Fibroblast of skin of right biceps (primary cell): Measurements from ENCODE around the gene CAD.
A peak's percentile ranks its signal among the peaks of the same experiment; 100 is the strongest.

ENCODE experiments used
- DNase-seq: peaks from one replicate; pipeline ENCODE4 v3.0.0-alpha.2; 2013

The CAD gene

DNA sequence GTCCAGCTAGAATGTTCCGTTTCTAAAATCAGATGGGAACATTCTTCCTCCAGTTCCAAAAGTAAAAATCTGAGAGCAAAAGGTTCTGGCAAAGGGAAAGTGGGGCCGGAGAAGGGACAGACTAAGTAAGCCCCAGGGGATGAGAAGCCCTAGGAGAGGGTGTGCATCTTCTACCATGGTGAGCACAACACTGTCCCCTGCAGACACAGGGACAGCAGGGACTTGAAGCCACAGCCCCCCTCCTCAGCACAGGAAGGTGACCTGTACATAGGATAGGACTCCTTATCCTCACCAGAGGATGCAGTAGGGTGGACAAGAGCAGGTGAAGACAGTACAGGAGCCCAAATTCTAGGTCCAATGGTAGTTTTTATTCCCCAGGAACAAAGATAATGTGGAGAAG is 17.9 kb upstream of the CAD start:
- no peak for DNase-seq

GRCh38 chr2:27201675-27202074 is 15.5 kb upstream of the CAD start:
- DNase-seq = no peak

DNA sequence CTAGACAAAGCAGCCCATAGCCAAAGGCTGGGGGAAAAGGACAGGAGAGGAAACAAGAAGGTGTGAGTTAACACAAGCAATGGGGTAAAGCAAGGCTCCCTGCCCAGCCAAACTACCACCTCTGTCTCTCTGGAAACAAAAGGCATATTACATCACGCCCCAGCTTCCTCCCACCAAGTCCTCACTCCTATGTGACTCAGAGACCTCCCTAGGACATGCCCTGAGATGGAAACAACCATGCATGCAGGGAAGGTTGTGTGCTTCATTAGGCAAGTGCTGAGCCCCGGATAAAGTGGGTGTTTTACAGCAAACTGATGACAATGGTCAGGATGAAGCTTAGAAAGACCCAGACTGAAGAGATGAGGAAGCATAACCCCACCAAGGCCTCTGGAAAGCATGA is 14.3 kb upstream of the CAD start:
- DNase-seq = no peak

- DNase-seq = no peak
These were observed 13.4 kb upstream of the CAD start for GRCh38 chr2:27203741-27204140.

DNA sequence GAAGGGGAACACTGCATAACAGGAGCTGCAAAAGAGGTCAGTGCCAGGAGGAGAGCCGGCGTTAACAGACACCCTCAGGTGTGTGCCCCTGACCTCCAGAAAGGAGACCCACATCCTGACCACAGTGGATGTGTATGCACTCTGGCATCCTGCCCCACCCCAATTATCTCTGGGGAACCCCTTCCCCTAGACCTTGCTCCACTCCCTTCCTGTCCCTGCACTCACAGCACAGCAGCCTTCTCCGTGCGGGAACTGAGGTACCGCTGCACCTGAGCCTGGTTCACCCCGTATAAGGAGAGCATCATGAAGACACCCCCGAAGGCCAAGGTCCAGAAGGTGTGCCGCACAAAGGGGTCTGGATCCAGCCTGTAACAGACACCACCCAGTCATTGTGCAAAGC is 12.6 kb upstream of the CAD start:
- no peak for DNase-seq

GRCh38 chr2:27205206-27205605 is 12.0 kb upstream of the CAD start:
- DNase-seq = no peak

DNA sequence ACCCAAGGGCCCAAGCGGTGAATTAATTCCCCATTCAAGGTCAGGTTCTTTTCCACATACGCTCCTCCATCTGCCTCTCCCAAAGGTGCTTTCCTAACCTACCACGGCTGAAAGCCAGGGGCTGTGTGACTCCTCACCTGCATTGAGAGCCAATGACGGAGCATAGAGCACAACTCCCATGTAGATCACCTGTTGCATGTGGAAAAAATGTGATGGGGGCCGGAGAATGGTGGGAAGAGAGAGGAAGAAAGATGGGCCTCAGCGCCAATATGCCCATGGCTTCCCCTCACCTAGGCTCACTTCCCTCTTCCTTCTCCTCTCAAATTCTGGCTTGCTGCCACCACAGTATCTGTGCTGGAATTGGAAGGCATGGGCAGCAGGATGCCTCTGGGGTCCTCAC is 10.8 kb upstream of the CAD start:
- no peak for DNase-seq

DNA sequence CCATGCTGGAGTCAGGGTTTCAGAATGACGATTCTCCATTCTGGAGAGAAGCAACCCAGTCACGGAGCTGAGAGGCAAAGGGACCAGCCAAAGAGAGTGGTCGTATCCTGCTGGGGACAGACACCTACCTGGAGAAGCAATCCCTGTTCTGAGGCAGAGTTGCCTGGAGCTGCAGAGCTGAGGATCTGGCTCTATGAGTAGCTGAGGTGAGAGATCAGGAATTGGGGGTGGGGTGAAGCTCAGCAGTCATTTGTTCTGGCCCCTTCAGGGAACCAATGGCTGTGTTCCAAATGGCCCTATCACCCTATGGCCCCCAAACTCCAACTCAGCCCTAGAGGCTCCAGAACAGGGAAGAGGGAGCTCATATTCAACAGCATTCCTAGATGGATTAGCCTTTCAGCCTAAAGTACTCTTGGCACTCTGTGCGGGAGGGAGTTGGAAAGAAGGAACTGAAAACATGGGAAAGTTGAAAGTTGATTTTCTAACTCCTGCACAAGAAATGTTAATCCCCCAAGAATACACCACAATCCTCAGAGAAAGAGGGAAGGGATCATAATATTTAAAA is 8.6 kb upstream of the CAD start:
- DNase-seq = no peak

- DNase-seq = no peak
These were observed 7.4 kb upstream of the CAD start for GRCh38 chr2:27209621-27210401.

DNA sequence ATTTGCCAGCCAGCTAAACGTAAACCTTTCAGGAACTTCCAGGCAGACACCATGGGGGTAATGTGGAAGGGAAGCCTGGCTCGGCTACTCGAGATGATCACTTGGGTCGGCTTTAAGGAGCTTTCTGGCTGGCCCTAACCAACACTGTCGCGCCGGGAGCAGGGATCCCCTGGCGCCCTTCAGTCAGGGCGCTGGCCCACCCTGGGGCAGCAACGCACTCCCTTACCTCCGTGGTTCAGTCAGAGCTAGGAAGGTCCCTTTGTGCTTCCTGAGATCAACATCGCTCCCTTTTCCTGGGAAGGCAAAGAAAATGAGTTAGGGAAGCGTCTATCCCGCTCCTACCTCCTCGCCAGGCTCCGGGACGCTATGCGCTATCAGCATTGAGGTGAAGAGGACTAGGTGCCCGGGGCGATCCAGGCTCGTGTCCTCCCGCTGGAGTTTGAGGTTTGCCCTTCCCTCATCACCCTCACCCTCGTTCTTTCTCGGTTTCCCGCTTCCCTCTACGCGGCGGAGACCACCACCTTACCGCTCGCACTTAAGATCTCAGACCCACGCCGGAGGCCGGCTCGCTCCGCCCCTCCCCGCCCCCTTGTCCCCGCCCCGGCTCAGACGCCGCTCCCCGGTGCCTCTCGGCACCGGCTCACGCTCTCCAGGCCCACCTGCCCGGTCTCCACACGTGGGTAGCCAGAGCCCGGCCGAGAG is 5.8 kb upstream of the CAD start:
- DNase-seq = no peak

DNA sequence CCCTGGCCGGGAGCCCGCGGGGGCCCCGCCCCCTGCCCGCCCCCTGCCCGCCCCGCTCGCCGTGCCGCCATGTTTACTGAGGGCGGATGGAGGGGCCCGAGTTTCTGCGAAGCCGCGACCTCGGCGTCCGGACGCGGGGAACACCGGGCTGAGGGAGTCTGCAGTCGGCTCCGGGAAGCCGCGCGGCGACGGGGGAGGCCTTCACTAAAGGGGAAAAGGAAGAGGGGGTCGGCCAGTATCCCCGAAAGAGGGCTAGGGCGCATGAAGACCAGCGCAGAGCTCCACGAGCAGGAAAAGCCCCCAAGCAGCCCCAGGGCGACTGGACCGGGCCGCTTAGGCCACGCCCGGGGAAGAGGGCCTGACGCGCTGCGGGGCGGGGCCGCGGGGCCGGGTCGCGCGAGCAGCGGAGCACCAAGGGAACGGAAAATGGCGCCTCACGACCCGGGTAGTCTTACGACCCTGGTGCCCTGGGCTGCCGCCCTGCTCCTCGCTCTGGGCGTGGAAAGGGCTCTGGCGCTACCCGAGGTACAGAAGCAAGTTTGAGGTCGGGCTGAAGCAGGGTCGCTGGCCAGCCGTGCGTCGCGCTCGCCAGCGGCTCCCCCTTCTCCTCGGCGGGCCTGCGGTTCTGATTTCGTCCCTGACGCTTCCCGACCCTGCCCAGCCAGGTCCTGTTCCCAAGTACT is 5.1 kb upstream of the CAD start, which contains the start of the genes ATRAID and SLC5A6:
TSS of gene ATRAID (plus strand) at position 99 of the 683 bp plus-strand sequence. CDS start at position 427, 328 bp downstream.
TSS of gene SLC5A6 (minus strand) at position 326 of the 683 bp plus-strand sequence. CDS start 4,618 bp downstream, outside the sequence.
- DNase-seq = peak; percentile 88

DNA sequence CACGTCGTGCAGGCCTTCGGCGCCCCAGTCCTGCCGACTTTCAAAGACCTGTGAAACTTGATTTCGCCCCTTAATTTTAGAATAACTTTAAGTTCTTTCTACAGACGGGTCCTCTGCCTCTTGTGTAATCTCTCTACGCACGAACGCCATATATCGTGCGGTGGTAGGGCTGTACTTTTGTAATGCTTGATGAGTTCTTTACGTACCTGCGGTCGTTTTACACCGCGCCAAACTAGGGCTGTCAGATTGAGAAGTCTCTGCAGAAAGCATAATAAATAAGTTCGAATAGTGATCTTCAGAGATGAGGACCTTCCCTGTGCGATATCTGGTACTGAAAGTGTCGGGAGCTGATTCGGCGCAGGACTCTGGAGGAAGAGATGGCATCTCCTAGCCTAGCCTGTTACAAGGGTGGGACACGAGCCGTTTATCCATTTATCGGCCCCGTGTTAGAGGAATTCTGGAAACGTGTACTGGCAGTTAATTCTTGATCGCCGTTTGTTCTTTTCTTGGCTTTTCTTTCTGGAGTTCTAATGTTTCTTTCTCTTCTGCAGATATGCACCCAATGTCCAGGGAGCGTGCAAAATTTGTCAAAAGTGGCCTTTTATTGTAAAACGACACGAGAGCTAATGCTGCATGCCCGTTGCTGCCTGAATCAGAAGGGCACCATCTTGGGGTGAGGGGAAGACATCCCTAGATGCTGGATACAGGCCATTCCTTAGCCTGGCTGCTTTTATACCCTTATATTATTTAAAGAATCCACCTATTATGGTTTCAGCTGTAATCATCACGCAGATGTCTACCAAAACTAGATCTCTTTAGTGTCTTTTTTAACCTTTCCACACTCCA is 4.3 kb upstream of the CAD start:
- peak; percentile 65 for DNase-seq

DNA sequence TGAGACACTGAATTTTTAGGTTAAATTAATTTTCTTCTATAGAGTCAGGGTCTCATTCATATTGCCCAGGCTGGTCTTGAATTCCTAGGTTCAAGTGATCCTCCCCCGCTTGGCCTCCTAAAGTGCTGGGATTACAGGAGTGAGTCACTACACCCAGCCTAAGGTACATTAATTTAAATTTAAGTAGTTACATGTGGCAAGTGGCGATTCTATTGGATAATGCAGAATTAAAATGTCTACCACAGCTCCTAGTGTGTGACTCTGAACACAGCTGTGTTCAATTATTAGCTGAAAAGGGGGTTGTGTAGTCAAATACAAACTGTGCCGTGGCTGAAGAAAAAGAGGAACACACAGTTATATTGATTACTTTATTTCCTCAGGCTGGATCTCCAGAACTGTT is 2.2 kb upstream of the CAD start:
- peak; percentile 88 for DNase-seq

- DNase-seq = no peak
These were observed 592 bp upstream of the CAD start for GRCh38 chr2:27216416-27217137.

- DNase-seq = no peak
These were observed 1.4 kb downstream of the CAD start for GRCh38 chr2:27218614-27219013.

DNA sequence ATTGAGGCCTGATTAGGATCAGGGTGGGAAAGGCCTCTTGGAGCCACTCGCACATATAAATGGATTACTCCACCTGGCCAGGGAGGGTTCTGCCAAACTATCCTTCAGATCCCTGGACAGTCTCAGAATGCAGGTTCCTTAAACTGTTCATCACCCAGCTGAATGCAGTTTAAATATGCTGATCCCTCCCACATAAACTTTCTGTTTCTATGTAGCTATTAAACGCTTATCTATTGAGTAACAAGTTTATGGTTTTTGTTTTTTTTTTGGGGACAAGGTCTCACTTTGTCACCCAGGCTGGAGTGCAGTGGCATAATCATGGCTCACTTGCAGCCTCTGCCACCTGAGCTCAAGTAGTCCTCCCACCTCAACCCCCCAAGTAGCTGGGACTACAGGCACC is 1.9 kb downstream of the CAD start:
- DNase-seq = no peak

- no peak for DNase-seq
These were observed 2.9 kb downstream of the CAD start for GRCh38 chr2:27220091-27220490.

GRCh38 chr2:27221166-27221565 is 4.0 kb downstream of the CAD start:
- no peak for DNase-seq

- no peak for DNase-seq
These were observed 5.2 kb downstream of the CAD start for GRCh38 chr2:27222407-27222806.

GRCh38 chr2:27223416-27223815 is 6.2 kb downstream of the CAD start:
- DNase-seq = no peak

DNA sequence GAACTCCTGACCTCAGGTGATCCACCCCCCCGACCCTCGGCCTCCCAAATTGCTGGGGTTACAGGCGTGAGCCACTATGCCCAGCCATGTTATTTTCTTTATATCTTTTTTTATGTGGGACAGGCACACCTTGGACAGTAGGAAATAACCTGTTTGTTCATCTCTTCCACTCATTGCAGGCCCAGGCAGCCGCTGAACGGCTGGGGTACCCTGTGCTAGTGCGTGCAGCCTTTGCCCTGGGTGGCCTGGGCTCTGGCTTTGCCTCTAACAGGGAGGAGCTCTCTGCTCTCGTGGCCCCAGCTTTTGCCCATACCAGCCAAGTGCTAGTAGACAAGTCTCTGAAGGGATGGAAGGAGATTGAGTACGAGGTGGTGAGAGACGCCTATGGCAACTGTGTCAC is 8.4 kb downstream of the CAD start:
- DNase-seq = no peak

- DNase-seq = no peak
These were observed 10.3 kb downstream of the CAD start for GRCh38 chr2:27227501-27227900.
